ENCODE data around the gene CLCF1. TPM values are rescaled to one million over a fixed set of nuclear protein-coding genes. Genes with fewer than 3 reads are reported as not detected.

Gene CLCF1
- total RNA-seq, 8 experiments from 2014 or later = 0.81 to 6.1 (median 1.7) TPM

GRCh38 chr11:67397536-67397935 is 24.1 kb upstream of the CLCF1 start:
- in situ Hi-C loops (cut with MboI; ENCODE audit: low pct_unique_long_range_greater_than_20kb in 2 of 9, low sequenced_read_pairs in 9 of 9, unreplicated experiment in 9 of 9) = loop anchor here in 1 of 9 experiments (25.0 kb wide), 1 partner anchor 90 kb away; the partner anchor contains the start of gene AIP
- Histone ChIP-seq H3K27ac (no peak overlapping the region), H3K4me3 (no peak overlapping the region), H3K4me1 (replicated peaks in 1 of 2) (peaks cover 6 to 14% of the 10 kb centered on the region in 2 donors)
- ATAC-seq (replicated peaks in 6 of 8) = no peak
- WGBS, 10 experiments = 86 to 100% (median 100%) methylated on average over 1 to 5 of the region's 6 CpGs; no CpG with 5 or more reads in 7 of the 10 experiments

DNA sequence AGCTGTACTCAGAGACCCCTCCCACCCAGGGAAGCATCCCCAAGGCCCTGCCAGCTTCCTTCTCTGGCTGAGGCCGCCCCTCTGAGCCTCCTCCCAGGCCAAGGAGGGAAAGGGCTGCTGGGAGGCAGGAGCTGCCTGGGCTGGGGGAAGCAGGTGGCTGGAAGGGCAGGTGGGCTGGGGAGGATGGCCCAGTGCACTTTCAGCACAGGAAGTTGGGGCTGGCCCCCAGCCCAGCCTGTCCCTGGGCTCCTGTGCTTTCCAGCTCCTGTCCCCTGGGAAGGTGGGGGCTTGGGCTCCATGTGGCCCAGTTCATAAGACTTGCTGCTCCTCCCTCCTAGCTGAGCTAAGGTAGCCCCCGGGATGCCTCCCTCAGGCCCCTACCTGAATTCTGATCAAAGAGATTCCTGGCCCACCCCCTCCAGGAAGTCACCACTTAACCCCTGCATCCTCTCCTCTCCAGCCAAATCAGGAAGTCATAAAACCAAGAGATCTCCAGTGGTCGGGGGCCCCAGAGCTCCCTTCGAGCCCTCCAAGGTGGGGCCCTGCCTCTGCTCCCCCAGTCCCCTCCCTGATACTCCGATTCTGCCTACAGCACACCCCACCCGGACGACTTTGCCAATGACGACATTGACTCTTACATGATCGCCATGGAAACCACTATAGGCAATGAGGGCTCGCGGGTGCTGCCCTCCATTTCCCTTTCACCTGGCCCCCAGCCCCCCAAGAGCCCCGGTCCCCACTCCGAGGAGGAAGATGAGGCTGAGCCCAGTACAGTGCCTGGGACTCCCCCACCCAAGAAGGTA is 23.4 kb upstream of the CLCF1 start:
- in situ Hi-C loops (cut with MboI; ENCODE audit: low pct_unique_long_range_greater_than_20kb in 2 of 9, low sequenced_read_pairs in 9 of 9, unreplicated experiment in 9 of 9) = loop anchor here in 1 of 9 experiments (25.0 kb wide), 1 partner anchor 91 kb away; the partner anchor contains the start of gene AIP
- WGBS, 10 experiments = 60 to 63% methylated on average over 1 of the region's 13 CpGs; no CpG with 5 or more reads in 8 of the 10 experiments
- Histone ChIP-seq H3K4me3 (no peak overlapping the region), H3K27ac (no peak overlapping the region), H3K4me1 (replicated peaks in 1 of 2) (peaks cover 6 to 11% of the 10 kb centered on the region in 2 donors)
- ATAC-seq (replicated peaks in 6 of 8) = no peak

DNA sequence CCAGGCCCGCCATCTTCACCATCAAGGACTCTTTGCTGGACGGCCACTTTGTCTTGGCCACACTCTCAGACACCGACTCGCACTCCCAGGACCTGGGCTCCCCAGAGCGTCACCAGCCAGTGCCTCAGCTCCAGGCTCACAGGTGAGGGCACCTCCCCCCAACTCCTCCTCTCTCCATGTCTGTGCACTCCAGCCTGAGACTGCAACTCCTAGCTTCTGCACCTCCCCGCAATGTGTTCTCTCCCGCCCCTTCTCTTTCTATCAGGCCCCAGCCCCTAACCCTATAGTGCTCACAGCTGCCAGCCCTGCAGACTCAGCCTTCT is 22.8 kb upstream of the CLCF1 start:
- Histone ChIP-seq H3K27ac (no peak overlapping the region), H3K4me3 (no peak overlapping the region), H3K4me1 (replicated peaks in 1 of 2) (peaks cover 6 to 11% of the 10 kb centered on the region in 2 donors)
- in situ Hi-C loops (cut with MboI; ENCODE audit: low pct_unique_long_range_greater_than_20kb in 2 of 9, low sequenced_read_pairs in 9 of 9, unreplicated experiment in 9 of 9) = loop anchor here in 1 of 9 experiments (25.0 kb wide), 1 partner anchor 91 kb away; the partner anchor contains the start of gene AIP
- no peak for ATAC-seq (replicated peaks in 6 of 8)
- WGBS, 10 experiments = 80 to 100% (median 83%) methylated on average over 1 to 3 of the region's 7 CpGs; no CpG with 5 or more reads in 7 of the 10 experiments

GRCh38 chr11:67395555-67396258 is 22.3 kb upstream of the CLCF1 start:
- 77 to 100% (median 95%) methylated on average over 2 to 4 of the region's 19 CpGs; no CpG with 5 or more reads in 5 of the 10 experiments for WGBS, 10 experiments
- Histone ChIP-seq H3K27ac (no peak overlapping the region), H3K4me1 (replicated peaks in 1 of 2) (peaks cover 10 to 14% of the 10 kb centered on the region in 2 donors), H3K4me3 (no peak overlapping the region)
- in situ Hi-C loops (cut with MboI; ENCODE audit: low pct_unique_long_range_greater_than_20kb in 2 of 9, low sequenced_read_pairs in 9 of 9, unreplicated experiment in 9 of 9) = loop anchor here in 1 of 9 experiments (25.0 kb wide), 1 partner anchor 92 kb away; the partner anchor contains the start of gene AIP
- peak in 1 of 8 experiments; percentile 9 for ATAC-seq (replicated peaks in 6 of 8)

DNA sequence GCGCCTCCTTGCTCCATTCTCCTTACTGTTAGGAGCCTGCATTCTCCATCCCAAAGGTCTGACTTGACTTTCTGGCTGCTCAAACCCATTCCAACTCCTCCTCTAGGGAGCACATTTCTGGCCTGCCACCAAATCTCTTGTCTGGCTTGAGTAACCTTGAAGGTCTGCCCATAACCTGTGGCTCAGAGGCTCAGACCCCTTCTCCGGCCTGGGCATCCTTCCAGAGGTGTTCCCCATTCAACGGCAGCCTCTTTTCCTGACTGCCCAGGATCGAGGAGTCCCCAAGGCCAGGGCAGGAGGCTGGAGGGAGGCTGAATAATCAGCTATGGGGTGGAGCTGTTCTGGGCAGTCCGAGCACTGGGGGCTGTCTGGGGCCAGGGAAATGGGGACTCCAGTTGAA is 20.6 kb upstream of the CLCF1 start:
- no peak for ATAC-seq (replicated peaks in 6 of 8)
- Histone ChIP-seq H3K4me1 (replicated peaks in 1 of 2) (peaks cover 6 to 10% of the 10 kb centered on the region in 2 donors), H3K4me3 (no peak overlapping the region), H3K27ac (no peak overlapping the region)
- WGBS, 10 experiments = 80 to 100% (median 100%) methylated on average over 1 to 2 of the region's 5 CpGs; no CpG with 5 or more reads in 5 of the 10 experiments
- in situ Hi-C loops (cut with MboI; ENCODE audit: low pct_unique_long_range_greater_than_20kb in 2 of 9, low sequenced_read_pairs in 9 of 9, unreplicated experiment in 9 of 9) = loop anchor here in 1 of 9 experiments (25.0 kb wide), 1 partner anchor 93 kb away; the partner anchor contains the start of gene AIP

DNA sequence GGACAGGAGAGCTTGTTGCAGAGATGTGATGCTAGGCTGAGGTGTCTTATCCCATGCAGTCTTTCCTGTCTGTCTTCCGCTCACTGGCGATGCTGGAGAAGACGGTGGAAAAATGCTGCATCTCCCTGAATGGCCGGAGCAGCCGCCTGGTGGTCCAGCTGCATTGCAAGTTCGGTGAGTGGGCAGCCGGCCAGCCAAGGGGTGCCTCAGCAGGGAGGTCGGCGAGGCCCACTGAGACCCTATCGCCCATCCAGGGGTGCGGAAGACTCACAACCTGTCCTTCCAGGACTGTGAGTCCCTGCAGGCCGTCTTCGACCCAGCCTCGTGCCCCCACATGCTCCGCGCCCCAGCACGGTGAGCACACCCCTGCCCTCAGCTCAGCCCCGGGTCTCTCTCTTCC is 20.0 kb upstream of the CLCF1 start:
- Histone ChIP-seq H3K4me3 (no peak overlapping the region), H3K4me1 (replicated peaks in 1 of 2) (peaks cover 6 to 10% of the 10 kb centered on the region in 2 donors), H3K27ac (no peak overlapping the region)
- ATAC-seq (replicated peaks in 6 of 8) = no peak
- 83 to 100% (median 100%) methylated on average over 2 to 8 of the region's 18 CpGs; no CpG with 5 or more reads in 6 of the 10 experiments for WGBS, 10 experiments
- in situ Hi-C loops (cut with MboI; ENCODE audit: low pct_unique_long_range_greater_than_20kb in 2 of 9, low sequenced_read_pairs in 9 of 9, unreplicated experiment in 9 of 9) = loop anchor here in 1 of 9 experiments (25.0 kb wide), 1 partner anchor 94 kb away; the partner anchor contains the start of gene AIP

DNA sequence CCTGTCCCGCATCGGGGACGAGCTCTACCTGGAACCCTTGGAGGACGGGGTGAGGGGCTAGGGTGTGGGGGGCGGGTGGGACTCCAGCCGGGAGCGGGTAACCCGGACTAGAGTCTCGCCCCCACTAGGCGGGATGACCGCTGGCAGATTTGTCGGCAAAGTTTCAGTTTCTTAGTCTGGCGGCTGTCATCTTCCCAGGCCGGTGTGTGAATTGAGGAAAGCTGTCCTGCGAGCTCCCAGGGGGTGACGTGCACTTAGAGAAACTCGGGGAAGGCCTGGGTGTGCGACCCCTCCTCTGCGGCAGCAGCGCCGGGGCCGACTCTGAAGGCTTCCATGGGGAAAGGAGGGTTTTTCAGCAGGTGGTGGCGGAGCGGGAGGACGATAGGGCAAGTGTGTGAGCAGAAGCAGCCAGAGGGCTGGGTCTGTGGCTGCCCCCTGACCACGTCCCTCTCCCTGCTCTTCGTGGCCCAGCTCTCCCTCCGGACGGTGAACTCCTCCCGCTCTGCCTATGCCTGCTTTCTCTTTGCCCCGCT is 18.9 kb upstream of the CLCF1 start:
- WGBS, 10 experiments = 0 to 50% (median 27%) methylated on average over 1 to 6 of the region's 31 CpGs; no CpG with 5 or more reads in 3 of the 10 experiments
- peak; percentile 2 to 22 (median 8) for ATAC-seq (replicated peaks in 6 of 8)
- in situ Hi-C loops (cut with MboI; ENCODE audit: low pct_unique_long_range_greater_than_20kb in 2 of 9, low sequenced_read_pairs in 9 of 9, unreplicated experiment in 9 of 9) = loop anchor here in 1 of 9 experiments (25.0 kb wide), 1 partner anchor 95 kb away; the partner anchor contains the start of gene AIP

DNA sequence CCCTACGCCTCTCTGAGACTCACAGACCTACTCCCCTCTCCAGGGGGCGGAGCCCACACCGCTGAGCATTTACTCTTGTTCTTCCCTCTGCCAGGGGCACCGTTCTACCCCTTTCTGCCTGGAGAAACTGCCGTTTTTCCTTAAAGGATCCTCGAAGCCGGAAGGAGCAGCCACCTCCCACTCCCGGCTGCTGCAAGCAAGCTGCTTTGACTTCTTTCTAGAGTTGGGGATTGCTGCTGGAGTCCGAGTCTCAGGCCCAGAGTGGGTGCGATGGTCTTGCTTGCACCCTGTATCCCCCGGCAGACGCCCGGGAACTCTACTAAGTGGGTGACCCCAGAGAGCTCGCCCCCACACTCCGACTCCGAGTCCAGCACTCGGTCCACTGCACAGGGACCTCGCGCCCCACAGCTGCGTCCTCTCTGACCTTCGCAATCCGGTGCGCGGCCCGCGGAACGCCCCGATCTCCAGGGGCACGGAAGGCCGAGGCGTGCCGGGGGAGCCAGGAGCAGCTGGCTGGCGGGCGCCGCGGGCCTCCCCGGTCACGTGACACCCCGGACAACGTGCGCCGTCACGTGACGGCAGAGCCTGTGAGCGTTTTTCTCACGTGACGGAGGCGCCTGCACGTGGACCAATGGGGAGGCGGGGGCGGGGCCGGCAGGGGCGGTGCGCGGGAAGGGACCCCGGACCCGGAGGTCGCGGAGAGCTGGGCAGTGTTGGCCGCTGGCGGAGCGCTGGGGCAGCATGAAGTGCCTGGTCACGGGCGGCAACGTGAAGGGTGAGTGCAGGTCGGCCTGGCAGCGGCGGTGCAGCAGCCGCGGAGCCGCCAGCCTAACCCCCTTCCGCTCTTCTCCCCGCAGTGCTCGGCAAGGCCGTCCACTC is 18.1 kb upstream of the CLCF1 start, which contains the start of gene RAD9A:
TSS of gene RAD9A (plus strand) at position 683 of the 879 bp plus-strand sequence. CDS start at position 742, 59 bp downstream.
- in situ Hi-C loops (cut with MboI; ENCODE audit: low pct_unique_long_range_greater_than_20kb in 2 of 9, low sequenced_read_pairs in 9 of 9, unreplicated experiment in 9 of 9) = loop anchor here in 1 of 9 experiments (25.0 kb wide), 1 partner anchor 96 kb away; the partner anchor contains the start of gene AIP
- Histone ChIP-seq H3K4me3 (peak within 1 kb of the TSS; percentile 57 to 79 (median 59)), H3K27ac (peak within 1 kb of the TSS; percentile 77 to 90), H3K4me1 (replicated peaks in 1 of 2) (peaks cover 6 to 10% of the 10 kb centered on the region in 2 donors)
- ATAC-seq (replicated peaks in 6 of 8) = peak; percentile 69 to 83 (median 76)
- 0 to 3% (median 0%) methylated on average over 1 to 23 of the region's 75 CpGs; no CpG with 5 or more reads in 2 of the 10 experiments for WGBS, 10 experiments

More for the DNA sequence above, 18.9 kb upstream of the CLCF1 start:
- no peak overlapping the region for H3K27ac ChIP-seq
- H3K4me3 ChIP-seq = peak overlapping the region; percentile 57 to 79 (median 59)
- peaks cover 6 to 10% of the 10 kb centered on the region in 2 donors for H3K4me1 ChIP-seq (replicated peaks in 1 of 2)

DNA sequence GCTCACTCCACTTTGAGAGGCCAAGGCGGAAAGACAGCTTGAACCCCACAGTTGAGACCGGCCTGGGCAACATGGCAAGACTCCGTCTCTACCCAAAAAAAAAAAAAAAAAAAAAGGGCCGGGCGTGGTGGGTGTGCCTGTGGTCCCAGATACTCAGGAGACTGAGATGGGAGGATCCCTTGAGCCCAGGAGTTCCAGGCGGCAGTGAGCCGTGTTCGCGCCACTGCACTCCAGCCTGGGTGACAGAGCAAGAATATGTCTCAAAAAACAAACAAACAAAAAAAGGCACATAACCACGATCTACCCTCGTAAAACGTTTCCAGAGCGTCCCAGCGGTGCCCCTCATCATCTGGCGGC is 17.5 kb upstream of the CLCF1 start:
- peak in 7 of 8 experiments; percentile 2 to 19 (median 6) for ATAC-seq (replicated peaks in 6 of 8)
- Histone ChIP-seq H3K4me1 (replicated peaks in 1 of 2) (peaks cover 6 to 10% of the 10 kb centered on the region in 2 donors), H3K27ac (peak overlapping the region; percentile 77 to 90), H3K4me3 (peak overlapping the region; percentile 57 to 79 (median 59))
- in situ Hi-C loops (cut with MboI; ENCODE audit: low pct_unique_long_range_greater_than_20kb in 2 of 9, low sequenced_read_pairs in 9 of 9, unreplicated experiment in 9 of 9) = loop anchor here in 1 of 9 experiments (25.0 kb wide), 1 partner anchor 96 kb away; the partner anchor contains the start of gene AIP
- WGBS, 10 experiments = 0 to 60% (median 17%) methylated on average over 1 to 12 of the region's 15 CpGs; no CpG with 5 or more reads in 2 of the 10 experiments

DNA sequence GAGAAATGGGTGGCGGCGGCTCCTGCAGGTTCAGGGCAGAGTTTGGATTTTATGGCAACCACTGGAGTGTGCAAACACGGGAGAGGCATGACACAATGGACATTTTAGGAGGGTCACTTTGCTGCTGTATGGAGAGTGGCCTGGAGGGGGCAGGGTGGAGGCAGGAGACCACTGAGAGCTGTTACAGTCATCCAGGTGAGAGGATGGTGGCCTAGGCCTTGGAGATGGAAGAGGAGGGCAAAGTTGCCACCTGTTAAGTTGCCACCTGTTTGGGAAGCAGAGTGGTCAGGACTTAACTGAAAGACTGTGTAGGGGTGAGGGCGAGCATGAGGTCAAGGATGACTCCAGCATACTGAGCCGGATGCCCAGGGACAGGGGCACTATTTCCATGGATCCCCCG is 16.1 kb upstream of the CLCF1 start:
- in situ Hi-C loops (cut with MboI; ENCODE audit: low pct_unique_long_range_greater_than_20kb in 2 of 9, low sequenced_read_pairs in 9 of 9, unreplicated experiment in 9 of 9) = loop anchor here in 1 of 9 experiments (25.0 kb wide), 1 partner anchor 98 kb away; the partner anchor contains the start of gene AIP
- ATAC-seq (replicated peaks in 6 of 8) = no peak
- 50 to 100% (median 58%) methylated on average over 2 to 5 of the region's 6 CpGs; no CpG with 5 or more reads in 4 of the 10 experiments for WGBS, 10 experiments

DNA sequence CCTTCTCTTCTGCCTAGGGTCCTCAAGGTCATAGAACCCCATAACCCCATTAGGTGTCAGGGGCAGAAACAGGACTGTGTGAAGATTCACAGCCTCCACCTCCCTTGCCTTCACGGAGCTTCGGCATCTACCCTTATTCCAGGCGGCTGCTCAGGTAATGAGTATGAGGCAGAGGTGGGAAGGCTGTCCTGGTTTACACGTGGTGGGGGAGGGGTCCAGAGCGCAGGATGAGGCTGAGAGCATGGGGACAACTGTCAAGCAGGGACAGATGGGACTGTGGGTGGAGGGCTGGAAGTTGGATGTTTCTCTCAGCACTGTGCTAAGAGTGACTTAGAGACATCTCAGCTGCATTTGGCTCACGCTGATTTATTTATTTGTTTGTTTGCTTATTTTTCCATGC is 14.1 kb upstream of the CLCF1 start:
- Histone ChIP-seq H3K27ac (no peak overlapping the region), H3K4me3 (no peak overlapping the region), H3K4me1 (replicated peaks in 1 of 2) (peaks cover 6 to 7% of the 10 kb centered on the region in 2 donors)
- 20 to 83% (median 67%) methylated on average over 1 to 3 of the region's 6 CpGs; no CpG with 5 or more reads in 5 of the 10 experiments for WGBS, 10 experiments
- in situ Hi-C loops (cut with MboI; ENCODE audit: low pct_unique_long_range_greater_than_20kb in 2 of 9, low sequenced_read_pairs in 9 of 9, unreplicated experiment in 9 of 9) = loop anchor here in 1 of 9 experiments (25.0 kb wide), 1 partner anchor 100 kb away; the partner anchor contains the start of gene AIP
- ATAC-seq (replicated peaks in 6 of 8) = no peak

More for the DNA sequence above, 16.1 kb upstream of the CLCF1 start:
- H3K4me3 ChIP-seq = no peak overlapping the region
- H3K4me1 ChIP-seq (replicated peaks in 1 of 2) = peaks cover 6 to 10% of the 10 kb centered on the region in 2 donors
- H3K27ac ChIP-seq = no peak overlapping the region
